HG03139 (cell line): ENCODE data around the gene UBA1.

ENCODE experiments used
- ATAC-seq: cut with Tn5 transposase; IDR thresholded peaks from one replicate; pipeline ENCODE4 v1.9.1; 2021; ENCODE audit not compliant: unreplicated experiment

Gene UBA1

GRCh38 chrX:47187106-47187677 lies 6.4 kb upstream of the UBA1 start:
- no peak for ATAC-seq

DNA sequence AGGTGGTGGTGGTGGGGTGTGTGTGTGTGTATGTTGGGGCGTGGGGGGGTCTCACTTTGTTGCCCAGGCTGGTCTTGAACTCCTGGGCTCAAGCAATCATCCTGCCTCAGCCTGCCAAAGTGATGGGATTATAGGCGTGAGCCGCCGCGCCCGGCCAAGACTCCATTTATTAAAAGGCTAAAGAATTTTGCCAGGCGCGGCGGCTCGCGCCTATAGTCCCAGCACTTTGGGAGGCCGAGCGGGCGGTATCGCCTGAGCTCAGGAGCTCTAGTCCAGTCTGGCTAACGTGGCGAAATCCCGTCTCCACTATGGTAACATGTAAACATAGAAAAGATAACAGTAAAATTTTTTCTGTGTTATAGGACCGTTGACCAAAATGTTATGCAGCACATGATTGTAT lies 3.7 kb upstream of the UBA1 start:
- no peak for ATAC-seq

GRCh38 chrX:47190445-47191269 lies 3.0 kb upstream of the UBA1 start:
- ATAC-seq, result peak; percentile 54

- ATAC-seq, result no peak
Measured at GRCh38 chrX:47191331-47191730, 2.3 kb upstream of the UBA1 start.

- no peak for ATAC-seq
Measured at GRCh38 chrX:47191806-47192401, 1.7 kb upstream of the UBA1 start.

GRCh38 chrX:47194194-47194787 lies 662 bp downstream of the UBA1 start:
- ATAC-seq, result no peak

DNA sequence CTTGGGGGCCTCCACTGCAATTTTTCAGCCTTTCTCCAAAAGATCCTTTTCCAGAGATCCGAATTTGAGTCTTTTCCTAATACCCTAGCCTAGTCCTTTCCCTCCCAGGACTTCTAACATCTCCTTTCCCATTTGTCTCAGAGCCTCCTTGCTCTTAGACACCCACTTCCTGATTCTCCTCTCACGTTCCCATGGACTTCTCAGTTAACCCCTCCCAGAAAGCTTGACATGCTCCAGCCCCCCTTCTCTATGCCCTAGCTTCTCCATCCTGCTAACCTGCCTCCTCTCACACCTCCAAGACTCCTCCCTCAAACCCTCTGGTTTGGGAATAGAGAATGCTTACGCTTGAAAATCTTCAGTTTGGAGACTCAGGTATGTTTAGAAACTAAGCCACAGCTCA lies 2.5 kb downstream of the UBA1 start:
- no peak for ATAC-seq

DNA sequence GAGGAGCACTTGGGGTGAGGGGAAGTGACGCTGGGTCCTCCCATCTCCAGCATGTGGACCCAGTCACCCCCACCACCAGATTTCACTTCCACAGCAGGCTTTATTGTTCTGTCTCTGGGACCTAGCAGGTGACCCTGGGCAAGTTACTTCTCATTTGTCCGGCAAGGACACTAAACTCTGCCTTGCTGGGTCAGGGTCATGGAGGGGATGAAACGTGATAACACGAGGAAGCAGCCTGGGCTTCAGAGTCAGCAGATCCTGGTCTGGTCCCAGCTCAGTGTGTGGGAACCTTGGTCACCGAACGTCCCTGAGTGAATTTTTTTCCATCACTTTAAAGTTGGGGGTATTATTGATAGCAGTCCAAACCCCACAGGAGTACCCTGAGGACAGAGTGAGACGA lies 3.9 kb downstream of the UBA1 start:
- ATAC-seq, result no peak

DNA sequence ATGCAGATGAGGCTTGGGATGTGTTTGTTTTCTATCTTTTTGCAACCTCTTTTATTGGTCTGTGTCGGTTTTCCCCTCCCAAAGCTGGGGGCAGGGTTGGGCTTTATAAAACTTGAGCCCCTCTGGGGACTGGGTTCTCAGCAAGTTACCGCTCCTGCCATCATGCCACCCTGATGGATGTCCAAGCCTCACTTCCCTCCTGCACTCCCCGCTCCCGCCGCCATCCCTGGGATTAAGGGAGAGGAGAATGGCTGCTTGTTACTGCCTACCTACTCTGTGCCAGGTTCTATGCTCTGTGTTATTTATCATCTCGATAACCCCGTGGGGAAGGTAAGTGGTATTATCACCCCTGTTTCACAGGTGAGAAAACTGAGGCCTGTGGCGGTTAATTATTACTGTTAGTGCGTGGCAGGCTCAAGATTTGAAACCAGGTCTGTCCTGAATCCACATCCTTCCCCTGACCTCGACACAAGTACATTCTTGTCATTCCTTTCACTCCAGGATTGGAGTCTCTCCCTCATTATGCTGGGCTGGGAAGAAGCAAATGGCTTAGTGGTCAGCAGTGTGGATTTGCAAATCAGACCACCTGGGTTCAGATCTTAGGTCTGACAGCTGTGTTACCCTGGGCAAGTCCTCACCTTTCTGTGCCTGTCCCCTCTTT lies 4.5 kb downstream of the UBA1 start:
- ATAC-seq, result no peak

DNA sequence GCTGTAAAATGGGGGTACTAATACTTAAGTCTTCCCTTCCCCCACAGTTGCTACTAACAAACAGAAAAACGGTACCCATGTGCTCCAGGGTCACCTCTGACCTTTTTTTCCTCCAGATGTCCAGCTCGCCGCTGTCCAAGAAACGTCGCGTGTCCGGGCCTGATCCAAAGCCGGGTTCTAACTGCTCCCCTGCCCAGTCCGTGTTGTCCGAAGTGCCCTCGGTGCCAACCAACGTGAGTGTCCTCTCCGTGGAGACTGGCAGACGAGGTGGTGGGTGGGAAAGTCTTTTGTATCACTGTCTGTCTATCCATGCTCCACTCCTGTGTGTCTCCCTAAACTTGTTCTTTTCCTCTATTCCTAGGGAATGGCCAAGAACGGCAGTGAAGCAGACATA lies 5.1 kb downstream of the UBA1 start:
- no peak for ATAC-seq

GRCh38 chrX:47199286-47199685 lies 5.7 kb downstream of the UBA1 start:
- no peak for ATAC-seq

- no peak for ATAC-seq
Measured at GRCh38 chrX:47200385-47201150, 6.9 kb downstream of the UBA1 start.

- no peak for ATAC-seq
Measured at GRCh38 chrX:47201345-47201944, 7.8 kb downstream of the UBA1 start.

- ATAC-seq, result no peak
Measured at GRCh38 chrX:47202316-47202715, 8.7 kb downstream of the UBA1 start.

DNA sequence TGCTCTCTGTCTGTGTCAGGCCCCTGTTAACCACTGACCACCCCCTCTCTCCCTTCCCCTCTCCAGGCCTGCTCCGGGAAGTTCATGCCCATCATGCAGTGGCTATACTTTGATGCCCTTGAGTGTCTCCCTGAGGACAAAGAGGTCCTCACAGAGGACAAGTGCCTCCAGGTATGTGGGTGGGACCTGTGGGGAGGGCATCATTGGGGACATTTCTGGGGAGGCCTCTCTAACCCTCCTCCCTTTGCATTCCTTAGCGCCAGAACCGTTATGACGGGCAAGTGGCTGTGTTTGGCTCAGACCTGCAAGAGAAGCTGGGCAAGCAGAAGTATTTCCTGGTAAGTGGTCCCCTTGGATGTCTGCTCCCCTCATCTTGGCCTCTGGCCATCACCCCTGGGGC lies 9.2 kb downstream of the UBA1 start:
- no peak for ATAC-seq

DNA sequence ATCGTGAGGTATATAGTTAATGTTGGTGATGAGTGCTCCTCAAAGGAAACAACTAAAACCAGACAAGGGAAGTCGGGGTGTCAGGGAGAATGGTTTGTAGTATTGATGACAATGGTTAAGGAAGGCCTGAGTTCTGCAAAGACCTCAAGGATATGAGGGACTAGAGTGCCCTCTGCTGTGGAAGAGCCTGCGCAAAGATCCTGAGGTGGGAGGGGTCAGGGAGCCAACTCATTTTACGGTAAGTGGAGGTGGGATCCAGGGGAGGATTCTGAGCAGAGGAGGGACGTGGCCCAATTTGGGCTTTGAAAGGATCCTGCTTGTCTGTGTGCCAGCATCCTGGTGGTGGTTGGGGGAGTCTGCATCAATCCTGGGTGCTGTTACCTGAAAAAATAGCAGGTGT lies 11.3 kb downstream of the UBA1 start:
- ATAC-seq, result no peak

- no peak for ATAC-seq
Measured at GRCh38 chrX:47206316-47206715, 12.7 kb downstream of the UBA1 start.

GRCh38 chrX:47208108-47208507 lies 14.5 kb downstream of the UBA1 start:
- ATAC-seq, result no peak

DNA sequence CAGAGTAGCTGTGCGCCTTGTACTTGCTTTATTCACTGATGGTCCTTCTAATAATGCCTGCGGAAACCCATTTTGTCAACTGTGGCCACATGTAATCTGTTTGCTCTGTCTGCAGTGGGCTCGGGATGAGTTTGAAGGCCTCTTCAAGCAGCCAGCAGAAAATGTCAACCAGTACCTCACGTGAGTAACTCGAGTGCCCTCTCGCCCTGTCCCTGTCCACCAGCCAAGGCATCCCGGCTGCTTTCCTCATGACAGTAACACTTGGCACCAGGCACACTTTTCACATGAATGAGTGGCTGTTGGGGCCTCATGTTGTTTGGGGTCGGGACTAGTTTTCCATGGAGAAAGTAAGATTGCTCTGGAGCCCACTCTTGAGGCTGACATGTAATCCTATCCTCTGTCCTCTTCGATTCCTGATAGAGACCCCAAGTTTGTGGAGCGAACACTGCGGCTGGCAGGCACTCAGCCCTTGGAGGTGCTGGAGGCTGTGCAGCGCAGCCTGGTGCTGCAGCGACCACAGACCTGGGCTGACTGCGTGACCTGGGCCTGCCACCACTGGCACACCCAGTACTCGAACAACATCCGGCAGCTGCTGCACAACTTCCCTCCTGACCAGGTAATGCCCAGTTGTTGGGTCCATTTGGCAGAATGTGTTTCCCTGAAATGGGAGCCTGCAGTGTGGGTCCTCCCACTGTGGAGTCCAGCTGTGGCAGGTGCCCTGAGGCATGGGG lies 16.0 kb downstream of the UBA1 start:
- no peak for ATAC-seq
